Activated CD8-positive, alpha-beta T cell treated with anti-CD3 and anti-CD28 coated beads for 36 hours (primary cell): ENCODE data around the gene SCFD2. TPM values are rescaled to one million over a fixed set of nuclear protein-coding genes. Genes with fewer than 3 reads are reported as not detected.

Experiments used
- ATAC-seq: fragments of 200-7000 bp; cut with Tn5 transposase; one replicate; pipeline ENCODE4 v1.10.0; 2021; ENCODE audit warnings: mild to moderate bottlenecking, moderate library complexity
- CTCF ChIA-PET: fragments of 350-600 bp; sonication (Branson Sonifier 250); formaldehyde crosslinking; loops from one replicate; lab custom pipeline; 2021; ENCODE audit warnings: antibody characterized with exemption; lab: Charles Lee
- POLR2A ChIA-PET: fragments of 350-600 bp; sonication (Branson Sonifier 250); formaldehyde crosslinking; loops from one replicate; lab custom pipeline; 2021; ENCODE audit warnings: antibody characterized with exemption; lab: Charles Lee
- DNase-seq: peaks from one replicate; pipeline ENCODE4 v3.0.0-alpha.2; 2020
- H3K27ac Mint-ChIP-seq: one replicate; pipeline ENCODE4 v1.8.0; 2021; ENCODE audit warnings: mild to moderate bottlenecking, mixed read lengths
- H3K27me3 Mint-ChIP-seq: one replicate; pipeline ENCODE4 v1.8.0; 2021; ENCODE audit warnings: mixed read lengths
- H3K36me3 Mint-ChIP-seq: one replicate; pipeline ENCODE4 v1.8.0; 2021; ENCODE audit warnings: low read depth, mixed read lengths
- H3K4me1 Mint-ChIP-seq: one replicate; pipeline ENCODE4 v1.8.0; 2021; ENCODE audit warnings: low read depth, mixed read lengths
- H3K4me3 Mint-ChIP-seq: one replicate; pipeline ENCODE4 v1.8.0; 2021; ENCODE audit warnings: mild to moderate bottlenecking, moderate library complexity, mixed read lengths
- H3K9me3 Mint-ChIP-seq: one replicate; pipeline ENCODE4 v1.8.0; 2021; ENCODE audit warnings: mixed read lengths
- CTCF ChIP-seq: fragments of 200-600 bp; IDR thresholded peaks from one replicate; pipeline ENCODE4 v1.8.0; 2022; ENCODE audit warnings: antibody characterized with exemption, mild to moderate bottlenecking
- intact Hi-C: fragments of 100-400 bp; cut with micrococcal nuclease; formaldehyde crosslinking; loops from one replicate; pipeline ENCODE4 v1.10.0; 2022
- total RNA-seq, 2 experiments: library from RNA; stranded (reverse); gene quantifications; one replicate each; pipeline ENCODE4 v1.2.3, GENCODE V29; 2021

The SCFD2 gene
- total RNA-seq, 2 experiments from 2014 or later = 21.4 to 22.1 TPM

GRCh38 chr4:52869656-52870055, 496.2 kb downstream of the SCFD2 start:
- H3K4me3 Mint-ChIP-seq = no peak overlapping the region
- no peak for TF ChIP-seq CTCF
- H3K9me3 Mint-ChIP-seq = no peaks in the 10 kb centered on the region
- no peaks in the 10 kb centered on the region for H3K27me3 Mint-ChIP-seq
- ATAC-seq = no peak
- H3K36me3 Mint-ChIP-seq = peaks cover 25% of the 10 kb centered on the region
- POLR2A ChIA-PET = interaction anchor here (0.6 kb wide), 1 partner anchor 10 kb away, joined by 3 read pairs; no protein-coding TSS in a partner anchor
- intact Hi-C loops = no loop called here
- no peaks in the 10 kb centered on the region for H3K4me1 Mint-ChIP-seq
- no peak for DNase-seq
- no peak overlapping the region for H3K27ac Mint-ChIP-seq
- CTCF ChIA-PET = no interaction called here

- H3K27ac Mint-ChIP-seq = no peak overlapping the region
- DNase-seq (no peak), ATAC-seq (no peak)
- intact Hi-C loops = no loop called here
- H3K27me3 Mint-ChIP-seq = no peaks in the 10 kb centered on the region
- no peak for TF ChIP-seq CTCF
- no peaks in the 10 kb centered on the region for H3K4me1 Mint-ChIP-seq
- CTCF ChIA-PET = no interaction called here
- POLR2A ChIA-PET = interaction anchor here (0.6 kb wide), 1 partner anchor 10 kb away, joined by 3 read pairs; no protein-coding TSS in a partner anchor
- no peak overlapping the region for H3K4me3 Mint-ChIP-seq
- no peaks in the 10 kb centered on the region for H3K9me3 Mint-ChIP-seq
- H3K36me3 Mint-ChIP-seq = peaks cover 25% of the 10 kb centered on the region
Observed at GRCh38 chr4:52869196-52869595, 496.7 kb downstream of the SCFD2 start.

- ChIA-PET POLR2A (interaction anchor here (0.6 kb wide), 1 partner anchor 155 kb away, joined by 4 read pairs; no protein-coding TSS in a partner anchor), CTCF (no interaction called here)
- TF ChIP-seq CTCF = no peak
- intact Hi-C loops = no loop called here
- Mint-ChIP-seq H3K27ac (no peak overlapping the region), H3K9me3 (no peaks in the 10 kb centered on the region), H3K4me1 (no peaks in the 10 kb centered on the region), H3K36me3 (peaks cover 17% of the 10 kb centered on the region), H3K27me3 (peaks cover 6% of the 10 kb centered on the region), H3K4me3 (no peak overlapping the region)
- ATAC-seq (no peak), DNase-seq (no peak)
Observed at GRCh38 chr4:52868133-52868532, 497.7 kb downstream of the SCFD2 start.

- intact Hi-C loops = no loop called here
- ChIA-PET CTCF (no interaction called here), POLR2A (no interaction called here)
Observed at GRCh38 chr4:52867163-52867562, 498.7 kb downstream of the SCFD2 start.

GRCh38 chr4:52866734-52867133, 499.1 kb downstream of the SCFD2 start:
- Mint-ChIP-seq H3K36me3 (peaks cover 11% of the 10 kb centered on the region), H3K4me3 (no peak overlapping the region), H3K27ac (no peak overlapping the region), H3K4me1 (peaks cover under 1% of the 10 kb centered on the region), H3K9me3 (no peaks in the 10 kb centered on the region), H3K27me3 (peaks cover 10% of the 10 kb centered on the region)
- POLR2A ChIA-PET = no interaction called here
- DNase-seq (no peak), ATAC-seq (no peak)
- intact Hi-C loops = no loop called here
- no peak for TF ChIP-seq CTCF
- CTCF ChIA-PET = no interaction called here

More at GRCh38 chr4:52867163-52867562, 498.7 kb downstream of the SCFD2 start:
- H3K27ac Mint-ChIP-seq = no peak overlapping the region
- ATAC-seq (no peak), DNase-seq (no peak)
- H3K27me3 Mint-ChIP-seq = peaks cover 10% of the 10 kb centered on the region
- H3K9me3 Mint-ChIP-seq = no peaks in the 10 kb centered on the region
- no peak for TF ChIP-seq CTCF
- H3K4me1 Mint-ChIP-seq = no peaks in the 10 kb centered on the region
- H3K36me3 Mint-ChIP-seq = peaks cover 11% of the 10 kb centered on the region
- no peak overlapping the region for H3K4me3 Mint-ChIP-seq
